Measurements from ENCODE around the gene SMG9. TPM values are rescaled to one million over a fixed set of nuclear protein-coding genes. Genes with fewer than 3 reads are reported as not detected.

SMG9 gene
- total RNA-seq, 1 donor from 2014 or later = 4.7 TPM

DNA sequence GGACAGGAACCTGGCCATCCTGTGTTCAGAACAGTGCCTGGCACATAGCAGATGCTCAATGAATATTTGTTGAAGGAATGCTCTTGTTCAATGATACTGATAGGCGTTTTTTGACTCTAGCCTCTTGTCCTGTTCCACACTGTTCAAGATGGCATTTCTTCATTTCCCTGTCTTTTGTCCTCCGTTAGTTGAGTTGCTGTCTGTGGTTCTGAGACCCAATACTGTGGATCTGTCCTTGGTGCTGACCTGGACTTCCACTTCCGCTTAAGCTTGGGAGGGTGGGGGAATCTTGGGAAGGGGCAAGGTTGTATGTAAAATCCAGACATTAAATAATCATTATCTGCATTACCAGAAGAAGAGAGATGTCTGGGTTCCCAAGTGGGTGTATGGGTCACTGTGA, 34.3 kb upstream of the SMG9 start:
- TF ChIP-seq, protein P1, sequence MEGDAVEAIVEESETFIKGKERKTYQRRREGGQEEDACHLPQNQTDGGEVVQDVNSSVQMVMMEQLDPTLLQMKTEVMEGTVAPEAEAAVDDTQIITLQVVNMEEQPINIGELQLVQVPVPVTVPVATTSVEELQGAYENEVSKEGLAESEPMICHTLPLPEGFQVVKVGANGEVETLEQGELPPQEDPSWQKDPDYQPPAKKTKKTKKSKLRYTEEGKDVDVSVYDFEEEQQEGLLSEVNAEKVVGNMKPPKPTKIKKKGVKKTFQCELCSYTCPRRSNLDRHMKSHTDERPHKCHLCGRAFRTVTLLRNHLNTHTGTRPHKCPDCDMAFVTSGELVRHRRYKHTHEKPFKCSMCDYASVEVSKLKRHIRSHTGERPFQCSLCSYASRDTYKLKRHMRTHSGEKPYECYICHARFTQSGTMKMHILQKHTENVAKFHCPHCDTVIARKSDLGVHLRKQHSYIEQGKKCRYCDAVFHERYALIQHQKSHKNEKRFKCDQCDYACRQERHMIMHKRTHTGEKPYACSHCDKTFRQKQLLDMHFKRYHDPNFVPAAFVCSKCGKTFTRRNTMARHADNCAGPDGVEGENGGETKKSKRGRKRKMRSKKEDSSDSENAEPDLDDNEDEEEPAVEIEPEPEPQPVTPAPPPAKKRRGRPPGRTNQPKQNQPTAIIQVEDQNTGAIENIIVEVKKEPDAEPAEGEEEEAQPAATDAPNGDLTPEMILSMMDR (IDR thresholded peaks at IDR 0.05; ENCODE audit: insufficient read depth, low read length, severe bottlenecking) = no peak
- DNase-seq (ENCODE audit: low read depth) (peak; percentile 33), FAIRE-seq (peak; percentile 76)
- H3K4me3 ChIP-seq (ENCODE audit: low read depth, low read length) = no peak overlapping the region
- H3K27me3 ChIP-seq (ENCODE audit: control insufficient read depth, insufficient read depth, low read length) = no peaks in the 10 kb centered on the region
- H3K36me3 ChIP-seq (ENCODE audit: control insufficient read depth, insufficient read depth, low read length) = no peaks in the 10 kb centered on the region

DNA sequence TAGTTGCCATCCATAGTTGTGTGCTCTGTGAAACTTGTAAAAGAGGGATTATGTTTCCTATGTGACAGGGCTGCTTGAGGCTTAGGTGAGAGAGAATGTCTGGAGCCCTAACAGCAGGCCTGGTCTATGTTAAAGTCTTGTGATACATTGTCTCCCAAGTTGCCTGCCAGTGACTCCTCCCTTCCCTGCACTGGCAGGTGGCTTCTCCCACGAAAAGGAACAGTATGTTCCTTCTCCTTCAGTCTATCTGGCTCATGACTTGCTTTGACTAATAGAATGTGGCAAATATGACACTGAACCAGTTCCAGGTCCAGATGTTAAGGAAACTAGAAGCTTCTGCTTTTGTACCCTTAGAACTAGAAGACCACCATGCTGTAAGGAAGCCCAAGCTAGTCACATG, 31.9 kb upstream of the SMG9 start:
- FAIRE-seq (peak; percentile 23), DNase-seq (ENCODE audit: low read depth) (no peak)
- Histone ChIP-seq H3K4me3 (ENCODE audit: low read depth, low read length) (no peak overlapping the region), H3K27me3 (ENCODE audit: control insufficient read depth, insufficient read depth, low read length) (no peaks in the 10 kb centered on the region), H3K36me3 (ENCODE audit: control insufficient read depth, insufficient read depth, low read length) (no peaks in the 10 kb centered on the region)
- TF ChIP-seq, protein P1 (IDR thresholded peaks at IDR 0.05; ENCODE audit: insufficient read depth, low read length, severe bottlenecking) = no peak

DNA sequence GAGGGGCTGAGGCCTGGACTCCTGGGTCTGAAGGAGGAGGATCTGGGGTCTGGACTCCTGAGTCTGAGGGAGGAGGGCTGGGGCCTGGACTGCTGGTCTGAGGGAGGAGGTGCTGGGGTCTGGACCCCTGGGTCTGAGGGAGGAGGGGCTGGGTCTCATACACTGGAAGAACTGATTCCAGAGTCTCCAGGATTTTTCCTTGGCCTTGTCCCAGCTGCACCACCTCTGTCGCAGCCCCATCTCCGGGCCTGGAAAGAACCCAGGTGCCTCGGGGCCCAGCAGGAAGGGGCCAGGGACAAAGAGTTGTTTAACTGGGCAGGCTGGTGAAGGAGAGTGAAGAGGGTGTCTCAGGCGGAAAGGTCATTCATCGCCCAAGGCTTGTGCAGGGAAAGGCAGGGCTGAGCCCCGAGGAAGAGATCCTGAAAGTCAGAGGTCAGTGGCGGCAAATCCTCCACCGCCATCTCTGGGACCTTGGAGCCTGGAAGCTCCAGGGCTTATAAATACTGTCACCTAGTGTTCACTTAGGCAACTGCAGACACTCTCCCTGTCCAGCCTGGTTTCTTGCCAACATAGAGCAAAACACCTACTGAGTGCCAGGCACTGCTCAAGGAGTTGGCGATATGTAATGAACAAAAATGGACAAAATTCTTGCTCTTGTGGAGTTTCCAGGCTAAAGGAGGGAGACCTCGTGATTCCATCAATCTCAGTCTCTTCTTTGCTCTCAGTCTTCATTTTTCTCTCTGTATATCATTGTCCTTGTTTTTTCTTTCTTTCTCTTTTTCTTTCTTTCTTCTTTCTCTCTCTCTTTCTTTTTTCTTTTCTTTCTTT, 30.4 kb upstream of the SMG9 start:
- TF ChIP-seq, protein P1 (IDR thresholded peaks at IDR 0.05; ENCODE audit: insufficient read depth, low read length, severe bottlenecking) = peak; percentile 99
- Histone ChIP-seq H3K36me3 (ENCODE audit: control insufficient read depth, insufficient read depth, low read length) (no peaks in the 10 kb centered on the region), H3K4me3 (ENCODE audit: low read depth, low read length) (no peak overlapping the region), H3K27me3 (ENCODE audit: control insufficient read depth, insufficient read depth, low read length) (no peaks in the 10 kb centered on the region)
- FAIRE-seq = no peak
- DNase-seq (ENCODE audit: low read depth) = peak; percentile 67

DNA sequence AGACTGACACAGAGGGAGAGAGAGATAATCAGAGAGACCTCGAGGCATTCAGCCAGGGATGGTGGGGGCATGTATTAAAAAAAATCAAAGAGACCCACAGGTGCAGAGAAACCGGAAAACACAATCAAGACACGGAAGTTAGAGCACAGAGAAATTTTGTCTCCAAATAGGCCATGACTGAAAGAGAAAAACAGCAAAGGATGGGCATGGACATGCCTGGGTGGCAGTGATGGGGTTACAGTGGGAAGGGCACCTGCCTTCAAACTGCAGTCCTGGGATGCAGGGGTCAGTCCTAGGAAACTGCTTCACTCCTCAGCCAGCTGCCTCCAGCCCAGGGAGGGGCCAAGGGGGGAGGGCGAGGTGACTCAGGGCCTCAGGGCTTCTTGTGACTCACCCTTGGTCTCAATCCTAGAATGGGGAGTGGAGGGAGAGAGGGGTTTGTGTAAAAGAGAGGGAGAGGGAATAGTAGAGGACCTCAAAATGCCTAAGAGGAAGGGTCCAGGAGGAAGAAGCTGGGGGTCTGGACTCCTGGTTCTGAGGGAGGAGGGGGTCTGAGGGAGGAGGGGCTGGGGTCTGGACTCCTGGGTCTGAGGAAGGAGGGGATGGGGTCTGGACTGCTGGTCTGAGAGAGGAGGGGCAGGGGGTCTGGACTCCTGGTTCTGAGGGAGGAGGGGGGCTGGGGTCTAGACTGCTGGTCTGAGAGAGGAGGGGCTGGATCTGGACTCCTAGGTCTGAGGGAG, 29.6 kb upstream of the SMG9 start:
- TF ChIP-seq, protein P1 (IDR thresholded peaks at IDR 0.05; ENCODE audit: insufficient read depth, low read length, severe bottlenecking) = no peak
- no peaks in the 10 kb centered on the region for H3K27me3 ChIP-seq (ENCODE audit: control insufficient read depth, insufficient read depth, low read length)
- FAIRE-seq (no peak), DNase-seq (ENCODE audit: low read depth) (peak; percentile 79)
- H3K4me3 ChIP-seq (ENCODE audit: low read depth, low read length) = no peak overlapping the region
- H3K36me3 ChIP-seq (ENCODE audit: control insufficient read depth, insufficient read depth, low read length) = no peaks in the 10 kb centered on the region

DNA sequence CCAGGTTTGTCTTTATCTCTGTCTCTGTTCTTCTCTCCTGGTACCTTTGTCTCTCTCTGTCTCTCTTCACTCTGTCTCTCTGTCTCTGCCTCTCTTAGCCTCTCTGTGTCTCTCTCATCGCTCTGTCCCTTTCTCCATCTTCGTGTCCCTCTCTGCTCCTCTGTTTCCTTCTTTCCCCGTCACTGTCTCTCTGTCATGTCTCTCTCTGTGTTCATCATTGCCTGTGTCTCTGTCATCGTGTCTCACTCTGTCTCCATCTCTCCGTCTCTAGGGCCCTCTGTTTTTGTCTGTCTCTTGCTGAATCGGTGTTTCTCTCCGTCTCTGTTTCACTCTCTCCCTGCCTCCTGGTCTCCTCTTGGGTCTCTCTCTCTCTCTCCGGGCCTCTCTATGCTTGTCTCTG, 28.9 kb upstream of the SMG9 start:
- Histone ChIP-seq H3K36me3 (ENCODE audit: control insufficient read depth, insufficient read depth, low read length) (no peaks in the 10 kb centered on the region), H3K27me3 (ENCODE audit: control insufficient read depth, insufficient read depth, low read length) (no peaks in the 10 kb centered on the region), H3K4me3 (ENCODE audit: low read depth, low read length) (no peak overlapping the region)
- DNase-seq (ENCODE audit: low read depth) (no peak), FAIRE-seq (no peak)
- TF ChIP-seq, protein P1 (IDR thresholded peaks at IDR 0.05; ENCODE audit: insufficient read depth, low read length, severe bottlenecking) = no peak

All from bronchial epithelial cell (primary cell).